WERI-Rb-1 (cell line): Measurements from ENCODE around the gene CCDC187.
A peak's percentile ranks its signal among the peaks of the same experiment; 100 is the strongest.

ENCODE experiments used
- DNase-seq: peaks from one replicate; pipeline ENCODE4 v3.0.0-alpha.2; 2020
- H3K27ac ChIP-seq: fragments of 250-450 bp; sonication (Bioruptor Pico); 2 replicates; pipeline ENCODE4 v1.5.1; 2020; ENCODE audit warnings: mild to moderate bottlenecking, moderate library complexity
- H3K27me3 ChIP-seq: fragments of 250-450 bp; sonication (Bioruptor Pico); 2 replicates; pipeline ENCODE4 v1.5.1; 2021; ENCODE audit warnings: mild to moderate bottlenecking, low read depth, moderate library complexity; ENCODE audit not compliant: insufficient read depth, severe bottlenecking
- H3K36me3 ChIP-seq: fragments of 250-450 bp; sonication (Bioruptor Pico); 2 replicates; pipeline ENCODE4 v1.5.1; 2020; ENCODE audit warnings: mild to moderate bottlenecking, moderate library complexity
- H3K4me3 ChIP-seq: 2 replicates; pipeline ENCODE4 v1.5.1; 2011; ENCODE audit warnings: low read depth, mild to moderate bottlenecking, control low read depth, low read length
- H3K9me3 ChIP-seq: fragments of 250-450 bp; sonication (Bioruptor Pico); 2 replicates; pipeline ENCODE4 v1.5.1; 2021; ENCODE audit warnings: mild to moderate bottlenecking, moderate library complexity; ENCODE audit not compliant: severe bottlenecking
- TF ChIP-seq, protein P1 (sequence below): IDR thresholded peaks from 2 replicates; pipeline ENCODE4 v1.5.1; 2011; ENCODE audit warnings: low read depth, mild to moderate bottlenecking, control low read depth, inconsistent platforms, low read length

Gene CCDC187

DNA sequence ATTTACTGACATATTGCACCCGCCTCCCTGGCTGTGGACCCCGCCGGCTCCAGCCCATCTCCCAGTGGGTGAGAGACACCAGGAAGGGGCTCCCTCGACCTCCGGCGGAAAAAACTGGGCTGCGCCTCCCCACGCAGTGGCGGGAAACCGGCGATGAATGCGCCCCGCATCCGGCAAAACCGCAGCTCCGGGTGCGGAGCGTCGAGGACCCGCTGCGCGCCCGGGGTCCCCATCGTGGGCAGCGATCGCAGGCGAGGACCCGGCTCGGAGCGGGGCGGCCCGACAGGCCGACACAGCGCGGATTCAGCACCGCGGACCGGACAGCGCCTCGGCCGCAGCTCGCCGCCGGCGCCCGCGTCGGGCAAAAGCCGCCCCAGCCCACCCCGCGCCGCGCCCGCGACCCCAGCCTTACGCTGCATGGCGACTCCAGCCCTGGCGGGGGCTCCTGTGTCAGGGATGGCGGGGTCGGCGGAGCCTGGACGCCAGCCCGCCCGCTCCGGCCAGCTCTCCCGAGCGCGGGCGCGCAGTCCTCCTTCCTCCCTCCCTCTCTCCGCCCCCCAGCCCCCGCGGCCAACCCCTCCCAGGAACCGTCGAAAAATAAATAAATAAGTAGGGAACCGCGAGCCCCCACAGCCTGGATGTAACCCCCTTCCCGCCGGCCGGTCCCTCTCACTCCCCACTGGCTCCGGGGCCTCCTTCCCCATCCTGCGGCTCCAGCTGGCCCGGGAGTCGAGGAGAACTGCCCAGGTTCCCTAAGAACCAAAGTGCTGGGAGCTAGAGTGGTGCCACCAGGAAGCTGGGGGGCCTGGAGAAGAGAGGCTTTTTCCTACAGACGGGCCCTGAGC lies 102.1 kb downstream of the CCDC187 start:
- H3K27ac ChIP-seq = peak overlapping the region; percentile 98
- no peaks in the 10 kb centered on the region for H3K9me3 ChIP-seq
- H3K27me3 ChIP-seq = no peaks in the 10 kb centered on the region
- peak overlapping the region; percentile 64 for H3K4me3 ChIP-seq
- TF ChIP-seq, protein P1, sequence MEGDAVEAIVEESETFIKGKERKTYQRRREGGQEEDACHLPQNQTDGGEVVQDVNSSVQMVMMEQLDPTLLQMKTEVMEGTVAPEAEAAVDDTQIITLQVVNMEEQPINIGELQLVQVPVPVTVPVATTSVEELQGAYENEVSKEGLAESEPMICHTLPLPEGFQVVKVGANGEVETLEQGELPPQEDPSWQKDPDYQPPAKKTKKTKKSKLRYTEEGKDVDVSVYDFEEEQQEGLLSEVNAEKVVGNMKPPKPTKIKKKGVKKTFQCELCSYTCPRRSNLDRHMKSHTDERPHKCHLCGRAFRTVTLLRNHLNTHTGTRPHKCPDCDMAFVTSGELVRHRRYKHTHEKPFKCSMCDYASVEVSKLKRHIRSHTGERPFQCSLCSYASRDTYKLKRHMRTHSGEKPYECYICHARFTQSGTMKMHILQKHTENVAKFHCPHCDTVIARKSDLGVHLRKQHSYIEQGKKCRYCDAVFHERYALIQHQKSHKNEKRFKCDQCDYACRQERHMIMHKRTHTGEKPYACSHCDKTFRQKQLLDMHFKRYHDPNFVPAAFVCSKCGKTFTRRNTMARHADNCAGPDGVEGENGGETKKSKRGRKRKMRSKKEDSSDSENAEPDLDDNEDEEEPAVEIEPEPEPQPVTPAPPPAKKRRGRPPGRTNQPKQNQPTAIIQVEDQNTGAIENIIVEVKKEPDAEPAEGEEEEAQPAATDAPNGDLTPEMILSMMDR = no peak
- no peak for DNase-seq
- peaks cover 73% of the 10 kb centered on the region for H3K36me3 ChIP-seq

DNA sequence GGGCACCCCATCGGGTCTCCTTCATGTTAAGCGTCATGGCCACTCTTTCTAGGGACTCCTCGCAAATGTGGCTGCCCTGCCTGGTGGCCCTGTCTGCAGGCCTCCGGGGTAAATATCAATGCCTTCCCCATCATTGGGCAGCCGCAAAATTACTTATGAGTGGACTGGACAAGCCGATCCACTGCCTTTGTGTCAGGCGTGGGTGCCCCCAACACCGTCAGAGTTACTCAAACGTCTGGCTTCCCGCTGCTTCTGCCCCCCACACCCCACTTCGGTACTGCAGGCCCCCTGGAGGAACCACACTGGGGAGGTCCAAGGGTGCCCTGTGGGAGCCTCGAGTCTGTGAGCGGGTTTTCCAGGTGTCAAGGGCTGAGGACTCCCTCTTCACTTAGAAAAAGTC lies 102.7 kb downstream of the CCDC187 start:
- DNase-seq = no peak
- no peaks in the 10 kb centered on the region for H3K9me3 ChIP-seq
- TF ChIP-seq, protein P1 = no peak
- peak overlapping the region; percentile 98 for H3K27ac ChIP-seq
- peaks cover 74% of the 10 kb centered on the region for H3K36me3 ChIP-seq
- no peaks in the 10 kb centered on the region for H3K27me3 ChIP-seq
- peak overlapping the region; percentile 64 for H3K4me3 ChIP-seq

DNA sequence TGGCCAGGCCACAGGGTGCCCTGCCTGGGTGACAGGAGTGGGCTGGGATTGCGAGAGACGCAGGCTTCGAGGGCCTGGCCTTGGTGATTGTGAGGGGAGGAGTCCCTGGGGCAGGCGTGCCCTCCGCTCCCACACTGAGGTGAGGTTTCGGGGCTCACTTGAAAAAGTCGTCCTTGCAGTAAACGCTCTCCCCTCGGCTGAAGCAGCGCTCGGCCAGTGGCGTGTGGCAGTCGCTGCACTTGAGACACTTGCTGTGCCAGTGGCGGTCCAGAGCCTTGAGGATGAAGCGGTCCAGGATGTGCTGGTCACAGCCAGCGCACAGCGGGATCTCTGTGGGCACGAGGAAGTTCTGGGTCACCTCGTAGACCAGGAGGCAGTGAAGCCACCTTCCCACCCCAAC lies 103.5 kb downstream of the CCDC187 start:
- H3K9me3 ChIP-seq = no peaks in the 10 kb centered on the region
- TF ChIP-seq, protein P1 = no peak
- peaks cover 71% of the 10 kb centered on the region for H3K36me3 ChIP-seq
- peak overlapping the region; percentile 98 for H3K27ac ChIP-seq
- H3K4me3 ChIP-seq = peak overlapping the region; percentile 64
- no peaks in the 10 kb centered on the region for H3K27me3 ChIP-seq
- no peak for DNase-seq
